Fibroblast of the aortic adventitia (primary cell): ENCODE results near the gene METTL22. TPM values are rescaled to one million over a fixed set of nuclear protein-coding genes. Genes with fewer than 3 reads are reported as not detected.

Source experiments
- DNase-seq: peaks from one replicate; pipeline ENCODE4 v3.0.0-alpha.2; 2010; ENCODE audit warnings: low read depth
- H3K4me3 ChIP-seq: 2 replicates; pipeline ENCODE4 v1.5.1; 2011; ENCODE audit warnings: low read depth, mild to moderate bottlenecking, control low read depth, low read length, moderate library complexity
- CTCF ChIP-seq: IDR thresholded peaks from 2 replicates; pipeline ENCODE4 v1.5.1; 2011; ENCODE audit warnings: mild to moderate bottlenecking, low read length, control low read depth, inconsistent platforms; ENCODE audit not compliant: insufficient read depth
- total RNA-seq: library from RNA; depleted of rRNA; stranded (reverse); fragments of >200 nt; gene quantifications from 2 replicates; pipeline ENCODE4 v1.2.3, GENCODE V29; 2012; ENCODE audit warnings: low replicate concordance

METTL22 gene
- total RNA-seq, 1 donor: 21.7 TPM

GRCh38 chr16:8685617-8686016 is 64.1 kb downstream of the METTL22 start:
- no peak for DNase-seq
- no peak for TF ChIP-seq CTCF
- H3K4me3 ChIP-seq: no peak overlapping the region

GRCh38 chr16:8686031-8686621 is 64.6 kb downstream of the METTL22 start:
- DNase-seq: no peak
- no peak overlapping the region for H3K4me3 ChIP-seq
- no peak for TF ChIP-seq CTCF

GRCh38 chr16:8686879-8687278 is 65.4 kb downstream of the METTL22 start:
- TF ChIP-seq CTCF: no peak
- DNase-seq: no peak
- no peak overlapping the region for H3K4me3 ChIP-seq

- no peak for DNase-seq
- no peak for TF ChIP-seq CTCF
- no peak overlapping the region for H3K4me3 ChIP-seq
Observed at GRCh38 chr16:8689686-8690085, 68.2 kb downstream of the METTL22 start.

- TF ChIP-seq CTCF: no peak
- DNase-seq: no peak
- H3K4me3 ChIP-seq: no peak overlapping the region
Observed at GRCh38 chr16:8691728-8692127, 70.2 kb downstream of the METTL22 start.

- no peak for DNase-seq
- H3K4me3 ChIP-seq: no peak overlapping the region
- TF ChIP-seq CTCF: no peak
Observed at GRCh38 chr16:8694795-8695728, 73.6 kb downstream of the METTL22 start.
